HepG2 (cell line): ENCODE data around the gene ACSS1. TPM values are rescaled to one million over a fixed set of nuclear protein-coding genes. Genes with fewer than 3 reads are reported as not detected.

Experiments
- ATAD3A ChIP-seq: sonication (generic); formaldehyde crosslinking; IDR thresholded peaks from 2 replicates; pipeline ENCODE4 v1.4.0; 2020; ENCODE audit warnings: missing genetic modification reagents
- BORCS8-MEF2B ChIP-seq: sonication (generic); formaldehyde crosslinking; IDR thresholded peaks from 2 replicates; pipeline ENCODE4 v1.8.0; 2022; ENCODE audit warnings: mild to moderate bottlenecking, missing genetic modification reagents
- DZIP1 ChIP-seq: sonication (generic); formaldehyde crosslinking; IDR thresholded peaks from 2 replicates; pipeline ENCODE4 v1.5.0; 2020; ENCODE audit warnings: mild to moderate bottlenecking, missing genetic modification reagents
- FOSL2 ChIP-seq: sonication (generic); formaldehyde crosslinking; IDR thresholded peaks from 2 replicates; pipeline ENCODE4 v1.4.0; 2020; ENCODE audit warnings: missing genetic modification reagents
- FOXA3 ChIP-seq: IDR thresholded peaks from 2 replicates; pipeline ENCODE4 v1.6.1; 2016; ENCODE audit warnings: missing genetic modification reagents, missing compliant biosample characterization
- GZF1 ChIP-seq: sonication (generic); formaldehyde crosslinking; IDR thresholded peaks from 2 replicates; pipeline ENCODE4 v1.5.1; 2020; ENCODE audit warnings: mild to moderate bottlenecking, missing genetic modification reagents
- HNF4A ChIP-seq: sonication (generic); formaldehyde crosslinking; IDR thresholded peaks from 2 replicates; pipeline ENCODE4 v1.4.0; 2020; ENCODE audit warnings: missing genetic modification reagents
- KAT8 ChIP-seq: IDR thresholded peaks from 2 replicates; pipeline ENCODE4 v1.6.1; 2016; ENCODE audit warnings: missing genetic modification reagents, missing compliant biosample characterization
- MIXL1 ChIP-seq: IDR thresholded peaks from 2 replicates; pipeline ENCODE4 v1.6.1; 2016
- MTA1 ChIP-seq: sonication (generic); formaldehyde crosslinking; IDR thresholded peaks from 2 replicates; pipeline ENCODE4 v1.4.0; 2020; ENCODE audit warnings: missing genetic modification reagents, mild to moderate bottlenecking, borderline replicate concordance
- NR2C2 ChIP-seq: sonication (generic); formaldehyde crosslinking; IDR thresholded peaks from 2 replicates; pipeline ENCODE4 v1.4.0; 2020; ENCODE audit warnings: missing genetic modification reagents, mild to moderate bottlenecking, moderate library complexity, borderline replicate concordance
- NRL ChIP-seq: sonication (generic); formaldehyde crosslinking; IDR thresholded peaks from 2 replicates; pipeline ENCODE4 v1.5.0; 2020; ENCODE audit warnings: missing genetic modification reagents, mild to moderate bottlenecking, moderate library complexity, borderline replicate concordance
- PBX2 ChIP-seq: IDR thresholded peaks from 2 replicates; pipeline ENCODE4 v1.6.1; 2016; ENCODE audit warnings: control low read depth
- PBX3 ChIP-seq: sonication (generic); formaldehyde crosslinking; IDR thresholded peaks from 2 replicates; pipeline ENCODE4 v1.8.1; 2023; ENCODE audit warnings: missing genetic modification reagents, inconsistent platforms, borderline replicate concordance
- SATB2 ChIP-seq: sonication (generic); formaldehyde crosslinking; IDR thresholded peaks from 2 replicates; pipeline ENCODE4 v1.5.0; 2020; ENCODE audit warnings: missing genetic modification reagents
- SIN3B ChIP-seq: fragments of 150-350 bp; IDR thresholded peaks from 2 replicates; pipeline ENCODE4 v1.6.1; 2014; ENCODE audit warnings: low read length
- THRA ChIP-seq: sonication (generic); formaldehyde crosslinking; IDR thresholded peaks from 2 replicates; pipeline ENCODE4 v1.4.0; 2020; ENCODE audit warnings: missing genetic modification reagents, borderline replicate concordance
- ZBTB33 ChIP-seq: sonication (generic); formaldehyde crosslinking; IDR thresholded peaks from 2 replicates; pipeline ENCODE4 v1.4.0; 2020; ENCODE audit warnings: missing genetic modification reagents
- ZNF230 ChIP-seq: sonication (generic); formaldehyde crosslinking; IDR thresholded peaks from 2 replicates; pipeline ENCODE4 v1.4.0; 2020; ENCODE audit warnings: mild to moderate bottlenecking, missing genetic modification reagents
- ZNF263 ChIP-seq: sonication (generic); formaldehyde crosslinking; IDR thresholded peaks from 2 replicates; pipeline ENCODE4 v1.4.0; 2020; ENCODE audit warnings: missing genetic modification reagents
- ZNF430 ChIP-seq: sonication (generic); formaldehyde crosslinking; IDR thresholded peaks from 2 replicates; pipeline ENCODE4 v1.9.0; 2021; ENCODE audit warnings: mild to moderate bottlenecking, missing genetic modification reagents
- ZNF496 ChIP-seq: sonication (generic); formaldehyde crosslinking; IDR thresholded peaks from 2 replicates; pipeline ENCODE4 v1.8.1; 2023; ENCODE audit warnings: mild to moderate bottlenecking, moderate library complexity, missing genetic modification reagents; ENCODE audit not compliant: insufficient replicate concordance
- ZSCAN29 ChIP-seq: sonication (generic); formaldehyde crosslinking; conservative IDR thresholded peaks from 2 replicates; pipeline ENCODE4 v1.4.0; 2020; ENCODE audit warnings: mild to moderate bottlenecking, missing genetic modification reagents
- polyA plus RNA-seq, 8 experiments: library from polyadenylated mRNA; depleted of rRNA in 3 of 8; stranded (reverse) in 7 of 8; unstranded in 1 of 8; fragments of >200 nt; fragmentation: Illumina TruSeq in 4 of 8; extraction: Trizol in 4 of 8; gene quantifications; 2 replicates each; pipeline versions ENCODE4 v1.2.1 to v1.2.3, GENCODE V29; 2011 to 2016; ENCODE audit warnings: low read depth in 4 of 8, missing spikeins in 1 of 8, mixed read lengths in 1 of 8; ENCODE audit not compliant: insufficient read depth in 1 of 8
- total RNA-seq, 5 experiments: library from RNA; depleted of rRNA; stranded (reverse); fragments of >200 nt; fragmentation: Illumina TruSeq; extraction: Trizol; gene quantifications; 2 replicates each; pipeline ENCODE4 v1.2.3, GENCODE V29; 2016; ENCODE audit warnings: low read depth in 1 of 5

ACSS1 gene
- total and polyA plus RNA-seq, 2 of the 13 experiments (the other 11 are each of a cell fraction or from before 2014, with no cell fraction given): 15.2 to 41.6 TPM

- no peak for TF ChIP-seq PBX2 (CRISPR knock-in tag)
- peak; percentile 92 for TF ChIP-seq ZNF263 (CRISPR knock-in tag)
- TF ChIP-seq ZNF496 (CRISPR knock-in tag): no peak
- 0 out of 2 replicates have a peak, but pooled peaks have one; percentile 10 for TF ChIP-seq DZIP1 (CRISPR knock-in tag)
- TF ChIP-seq ZSCAN29 (CRISPR knock-in tag): no peak
- TF ChIP-seq NR2C2 (CRISPR knock-in tag): peak; percentile 21; the same call in 1 of the 2 replicates
- no peak for TF ChIP-seq ATAD3A (CRISPR knock-in tag)
- no peak for TF ChIP-seq NRL (CRISPR knock-in tag)
- no peak for TF ChIP-seq PBX3 (CRISPR knock-in tag)
- 0 out of 2 replicates have a peak, but pooled peaks have one; percentile 9 for TF ChIP-seq FOXA3 (CRISPR knock-in tag)
- TF ChIP-seq BORCS8-MEF2B (CRISPR knock-in tag): peak; percentile 38; the same call in 1 of the 2 replicates
- TF ChIP-seq THRA (CRISPR knock-in tag): peak; percentile 69; the same call in 1 of the 2 replicates
- TF ChIP-seq KAT8 (CRISPR knock-in tag): 0 out of 2 replicates have a peak, but pooled peaks have one; percentile 30
- 0 out of 2 replicates have a peak, but pooled peaks have one; percentile 24 for TF ChIP-seq MIXL1 (CRISPR knock-in tag)
- peak; percentile 74; the same call in 1 of the 2 replicates for TF ChIP-seq ZNF430 (CRISPR knock-in tag)
- no peak for TF ChIP-seq SATB2 (CRISPR knock-in tag)
- TF ChIP-seq ZNF230 (CRISPR knock-in tag): no peak
- peak; percentile 52; the same call in 1 of the 2 replicates for TF ChIP-seq HNF4A (CRISPR knock-in tag)
- TF ChIP-seq GZF1: no peak
- no peak for TF ChIP-seq SIN3B
- TF ChIP-seq ZBTB33: peak; percentile 87
- TF ChIP-seq MTA1: peak; percentile 43; the same call in 1 of the 2 replicates
- peak; percentile 26 for TF ChIP-seq FOSL2 (CRISPR knock-in tag)
Measured at GRCh38 chr20:25046181-25046641, 11.7 kb downstream of the ACSS1 start (continued).
